ENCODE results near the gene RGS21.
A peak's percentile ranks its signal among the peaks of the same experiment; 100 is the strongest.
"Not testable (repeated sequence)": the region's sequence is repeated elsewhere in the genome, so short reads cannot be mapped to it uniquely, and the experiment has no call there.

Gene RGS21

GRCh38 chr1:192316942-192317450, at the start of gene RGS21:
RGS21 (plus strand) TSS chr1:192316992; CDS start chr1:192343037, 26,045 bp downstream.
- DNase-seq (ENCODE audit: low spot score) = no peak

DNA sequence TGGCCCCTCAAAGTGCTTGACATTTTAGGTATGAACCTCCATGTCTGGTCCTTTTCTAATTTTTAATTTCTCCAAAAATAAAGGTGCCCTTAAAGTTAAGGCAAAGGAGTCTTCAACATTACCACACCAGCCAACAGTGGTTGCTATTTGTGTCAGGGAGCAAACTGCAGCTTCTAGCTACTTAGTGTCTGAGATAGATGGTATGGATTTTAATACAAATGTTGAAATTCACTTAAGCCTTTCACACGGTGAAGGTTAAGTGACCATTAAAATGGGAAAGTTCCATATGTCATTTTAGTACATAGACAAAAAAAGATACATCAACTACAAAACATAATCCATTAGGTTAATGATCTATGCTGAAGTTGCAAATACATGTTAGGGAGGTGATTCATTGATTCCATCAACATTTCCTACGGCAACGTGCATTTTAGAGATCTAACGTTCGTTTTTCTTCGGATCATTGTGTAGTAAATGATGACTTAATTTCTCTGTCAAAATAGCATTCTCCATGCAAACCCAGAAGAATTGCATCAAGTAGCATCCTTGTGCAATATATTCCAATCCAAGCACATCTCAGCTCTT, 48.2 kb upstream of the RGS21 start:
- no peak for DNase-seq (ENCODE audit: low spot score)

DNA sequence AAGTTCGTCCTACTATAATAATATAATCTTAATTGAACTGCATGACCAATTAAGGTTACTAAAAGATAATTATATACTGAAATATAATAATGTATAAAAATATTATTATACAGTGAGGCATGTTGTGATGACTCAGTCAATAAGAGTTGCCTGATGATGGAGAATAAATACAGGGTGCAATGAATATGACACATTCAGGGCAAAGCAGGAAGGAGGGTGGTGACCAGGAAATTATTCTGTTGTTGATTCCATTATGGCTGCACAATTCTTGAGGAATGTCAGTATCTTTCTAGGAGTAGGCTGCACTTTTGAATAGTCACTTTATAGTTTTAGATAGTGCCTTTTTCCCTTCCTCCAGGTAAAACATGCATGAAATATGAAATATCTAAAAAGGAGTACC, 46.4 kb upstream of the RGS21 start:
- peak; percentile 39 for DNase-seq (ENCODE audit: low spot score)

DNA sequence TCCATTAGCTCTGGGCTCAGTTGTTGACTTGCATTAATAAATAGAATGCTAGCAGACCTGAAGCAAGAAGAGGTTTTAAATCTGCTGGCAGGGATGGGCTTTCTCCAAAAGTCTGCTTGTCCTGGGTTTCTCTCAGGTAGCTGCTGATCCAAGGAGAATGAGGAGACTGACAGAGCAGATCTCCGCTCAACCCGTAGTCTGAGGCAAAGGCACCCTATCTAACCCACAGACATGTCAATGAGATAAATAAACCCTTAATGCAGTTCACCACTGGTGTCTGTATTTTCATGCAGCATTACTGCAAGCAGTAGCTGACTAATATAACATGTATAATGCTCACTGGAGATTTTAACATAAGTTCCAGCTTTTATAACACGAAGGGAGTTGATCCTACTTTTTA, 44.1 kb upstream of the RGS21 start:
- DNase-seq (ENCODE audit: low spot score) = no peak

DNA sequence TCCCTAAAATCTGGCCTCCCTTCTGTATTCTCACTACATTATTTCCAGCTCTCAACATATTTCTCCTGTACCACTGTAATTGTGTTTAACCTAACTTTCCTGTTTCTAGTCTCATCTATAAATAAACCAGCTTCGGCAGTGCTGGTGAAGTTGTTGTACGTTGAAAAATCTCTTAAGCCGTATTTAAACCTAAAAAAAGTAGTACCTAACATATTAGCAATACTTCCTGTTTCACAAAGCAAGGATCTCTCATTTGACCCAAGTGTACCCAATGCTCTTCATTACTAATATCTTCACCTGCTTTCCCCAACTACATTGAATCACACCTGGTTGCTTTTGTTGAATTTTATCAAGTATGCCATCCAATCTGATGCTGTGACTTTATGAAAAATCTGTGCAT, 42.2 kb upstream of the RGS21 start:
- no peak for DNase-seq (ENCODE audit: low spot score)

GRCh38 chr1:192277635-192278034, 39.2 kb upstream of the RGS21 start:
- no peak for DNase-seq (ENCODE audit: low spot score)

DNA sequence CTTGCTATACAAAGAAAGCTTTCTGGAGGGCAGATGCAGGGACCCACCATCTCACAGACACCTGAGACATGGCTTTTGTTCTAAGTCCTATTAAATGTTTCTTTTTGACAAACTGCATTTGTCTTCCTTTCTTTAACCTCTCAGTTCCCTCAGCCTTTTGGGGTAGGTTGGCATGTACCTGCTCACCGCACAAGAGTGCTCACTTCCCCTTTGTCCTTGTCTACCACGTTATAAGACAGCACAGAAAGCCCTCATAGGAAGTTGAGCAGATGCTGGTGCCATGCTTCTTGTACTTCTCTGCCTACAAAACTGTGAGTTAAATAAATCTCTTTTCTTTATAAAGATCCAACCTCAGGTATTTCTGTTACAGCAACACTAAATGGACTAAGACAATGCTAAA, 31.9 kb upstream of the RGS21 start:
- DNase-seq (ENCODE audit: low spot score) = no peak

DNA sequence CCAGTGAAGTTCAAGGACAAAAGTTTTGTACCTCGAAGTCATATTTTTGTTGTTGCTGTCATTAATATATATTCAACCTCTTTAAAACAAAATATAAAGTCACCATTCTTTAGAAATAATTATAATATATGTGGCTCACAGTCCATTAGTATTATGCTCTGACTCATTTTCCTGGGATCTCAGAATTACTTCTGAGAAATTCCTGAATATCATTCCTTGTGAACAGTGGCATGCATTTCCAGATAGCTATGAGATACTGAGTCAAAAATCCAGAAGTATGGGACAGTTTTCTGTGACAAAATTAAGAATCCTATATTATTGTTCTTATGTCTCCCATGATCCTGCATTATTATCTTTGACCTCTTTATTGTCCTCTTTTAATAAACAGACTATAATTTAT, 13.8 kb upstream of the RGS21 start:
- DNase-seq (ENCODE audit: low spot score) = peak; percentile 25

DNA sequence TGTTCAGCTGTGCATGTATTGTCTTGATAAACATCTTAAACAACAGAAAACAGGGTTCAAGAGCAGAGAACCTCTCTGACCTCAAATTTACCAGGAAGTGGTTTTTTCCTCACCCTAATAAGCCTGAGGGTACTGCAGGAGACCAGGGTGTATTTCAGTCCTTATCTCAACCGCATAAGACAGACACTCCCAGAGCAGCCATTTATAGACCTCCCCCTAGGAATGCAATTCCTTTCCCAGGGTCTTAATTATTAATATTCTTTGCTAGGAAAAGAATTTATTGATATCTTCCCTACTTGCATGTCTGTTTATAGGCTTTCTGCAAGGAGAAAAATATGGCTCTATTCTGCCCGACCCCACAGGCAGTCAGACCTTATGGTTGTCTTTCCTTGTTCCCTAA, 8.5 kb upstream of the RGS21 start:
- not testable (repeated sequence) for DNase-seq (ENCODE audit: low spot score)

GRCh38 chr1:192311281-192311680, 5.5 kb upstream of the RGS21 start:
- peak; percentile 39 for DNase-seq (ENCODE audit: low spot score)

- no peak for DNase-seq (ENCODE audit: low spot score)
Measured at GRCh38 chr1:192327997-192328396, 11.2 kb downstream of the RGS21 start.

- no peak for DNase-seq (ENCODE audit: low spot score)
Measured at GRCh38 chr1:192342842-192343241, 26.1 kb downstream of the RGS21 start.

- DNase-seq (ENCODE audit: low spot score) = no peak
Measured at GRCh38 chr1:192343344-192343743, 26.6 kb downstream of the RGS21 start.

DNA sequence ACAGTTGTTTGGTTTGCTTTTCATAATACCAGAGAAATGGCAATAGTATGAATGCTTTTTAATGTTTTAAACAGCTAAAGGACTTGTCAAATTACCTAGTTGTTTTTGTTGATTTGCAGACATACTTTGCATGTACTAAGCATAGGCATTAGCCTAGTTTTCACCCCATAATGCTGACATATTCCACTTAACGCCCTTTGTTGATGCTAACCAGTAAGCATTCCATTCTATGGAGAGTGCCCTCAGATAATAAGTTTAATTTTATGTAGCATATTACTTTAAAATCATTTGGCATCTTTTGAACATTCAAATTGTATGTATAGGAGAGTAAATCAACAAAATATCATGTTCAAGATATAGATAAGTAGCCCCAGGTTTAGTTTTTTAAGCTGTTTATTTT, 32.5 kb downstream of the RGS21 start:
- DNase-seq (ENCODE audit: low spot score) = no peak

GRCh38 chr1:192350356-192350755, 33.6 kb downstream of the RGS21 start:
- no peak for DNase-seq (ENCODE audit: low spot score)

DNA sequence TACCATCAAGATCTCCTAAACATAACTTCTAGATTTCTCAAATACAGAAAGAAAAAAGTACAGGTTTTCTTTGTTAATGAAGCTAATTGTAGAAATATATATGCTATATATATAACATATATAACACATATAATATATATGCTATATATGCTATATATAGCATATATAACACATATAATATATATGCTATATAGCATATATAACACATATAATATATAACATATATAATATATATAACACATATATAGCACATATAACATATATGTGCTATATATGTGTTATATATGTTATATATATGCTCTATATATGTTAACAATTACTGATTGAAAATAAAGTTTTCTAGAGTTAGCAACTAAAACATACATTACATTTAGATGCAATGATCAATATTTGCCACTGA, 34.8 kb downstream of the RGS21 start:
- no peak for DNase-seq (ENCODE audit: low spot score)

DNA sequence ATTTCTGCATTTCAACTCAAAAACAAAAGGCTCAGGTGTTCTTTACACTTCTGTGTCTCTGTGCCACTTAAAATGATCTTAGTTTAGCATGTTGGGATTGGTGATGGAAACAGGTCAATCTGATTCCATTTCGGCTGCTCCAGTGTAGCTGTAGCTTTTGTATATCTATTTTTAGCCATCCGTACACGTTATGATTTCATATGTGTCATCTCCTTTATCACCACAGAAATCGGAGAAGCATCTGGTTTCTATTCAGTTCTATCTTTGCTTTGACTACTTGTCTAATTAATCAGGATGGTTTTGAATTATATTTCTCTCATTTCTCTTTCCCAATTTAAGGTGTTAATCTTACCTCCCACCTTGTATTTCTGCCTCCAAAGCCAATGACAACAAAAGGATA, 41.1 kb downstream of the RGS21 start:
- DNase-seq (ENCODE audit: low spot score) = no peak

DNA sequence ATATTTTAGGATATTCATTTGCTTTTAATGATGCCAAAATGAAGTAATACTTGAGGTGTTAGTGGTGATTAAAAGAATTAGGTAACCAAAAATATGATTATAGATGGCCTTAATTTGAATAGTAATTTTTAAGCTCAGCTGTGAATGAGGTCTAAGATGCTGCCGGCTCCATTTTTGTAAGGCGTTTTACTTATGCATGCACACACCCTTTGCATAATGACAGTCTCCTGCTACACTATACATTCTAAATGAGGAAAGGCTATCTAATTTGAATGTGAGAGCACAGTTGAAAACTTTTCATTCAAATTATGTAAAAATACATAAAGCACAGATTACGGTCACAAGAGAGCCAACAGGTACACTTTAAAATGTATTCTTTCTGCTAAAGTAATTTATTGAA, 41.6 kb downstream of the RGS21 start:
- DNase-seq (ENCODE audit: low spot score) = no peak

DNA sequence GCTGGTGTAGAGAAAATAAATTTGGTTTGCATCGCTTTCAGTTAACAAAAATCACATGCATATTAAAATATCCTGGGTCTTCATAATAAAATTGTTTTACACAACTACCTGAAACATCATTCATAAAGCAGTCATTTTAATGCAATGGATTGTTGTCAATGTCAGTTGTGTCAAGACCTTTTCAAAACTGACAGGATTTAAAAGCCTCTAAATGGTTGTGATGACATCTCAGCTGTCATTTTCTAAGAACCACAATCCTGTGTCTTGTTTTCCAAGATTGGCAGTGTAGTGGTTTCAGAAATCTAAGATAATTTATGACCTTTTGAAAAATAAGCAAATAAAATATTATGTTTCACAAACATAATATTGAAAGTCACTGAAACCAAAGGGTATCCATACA, 42.0 kb downstream of the RGS21 start:
- no peak for DNase-seq (ENCODE audit: low spot score)

DNA sequence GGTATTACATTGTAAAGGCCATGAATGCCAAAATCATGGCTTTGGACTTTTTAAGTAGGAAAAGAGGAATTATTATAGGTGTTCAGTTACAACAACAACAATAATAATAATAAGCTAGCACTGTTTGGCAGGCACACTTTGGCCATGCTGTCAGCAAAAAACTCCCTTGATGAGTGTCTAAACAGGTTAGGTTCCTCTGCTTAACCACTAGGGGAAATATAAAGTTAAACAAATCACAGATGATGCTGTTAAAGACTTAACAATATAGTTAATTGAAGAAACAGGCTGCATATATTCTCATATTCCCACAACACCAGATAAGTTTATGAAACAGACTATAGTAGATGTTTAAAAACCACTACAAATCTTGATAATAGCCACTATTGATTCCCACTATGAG, 46.4 kb downstream of the RGS21 start:
- DNase-seq (ENCODE audit: low spot score) = no peak

GRCh38 chr1:192367436-192367835, 50.6 kb downstream of the RGS21 start:
- no peak for DNase-seq (ENCODE audit: low spot score)

- DNase-seq (ENCODE audit: low spot score) = no peak
Measured at GRCh38 chr1:192375306-192375705, 58.5 kb downstream of the RGS21 start.

- DNase-seq (ENCODE audit: low spot score) = no peak
Measured at GRCh38 chr1:192376374-192376773, 59.6 kb downstream of the RGS21 start.

- DNase-seq (ENCODE audit: low spot score) = no peak
Measured at GRCh38 chr1:192378276-192378675, 61.5 kb downstream of the RGS21 start.

- no peak for DNase-seq (ENCODE audit: low spot score)
Measured at GRCh38 chr1:192378878-192379277, 62.1 kb downstream of the RGS21 start.

All from kidney tubule cell (primary cell).